ENCODE data around the gene APC2. TPM values are rescaled to one million over a fixed set of nuclear protein-coding genes. Genes with fewer than 3 reads are reported as not detected.

APC2 gene
- total and polyA plus RNA-seq, 4 donors: under 0.01 to 0.06 (median 0.03) TPM

DNA sequence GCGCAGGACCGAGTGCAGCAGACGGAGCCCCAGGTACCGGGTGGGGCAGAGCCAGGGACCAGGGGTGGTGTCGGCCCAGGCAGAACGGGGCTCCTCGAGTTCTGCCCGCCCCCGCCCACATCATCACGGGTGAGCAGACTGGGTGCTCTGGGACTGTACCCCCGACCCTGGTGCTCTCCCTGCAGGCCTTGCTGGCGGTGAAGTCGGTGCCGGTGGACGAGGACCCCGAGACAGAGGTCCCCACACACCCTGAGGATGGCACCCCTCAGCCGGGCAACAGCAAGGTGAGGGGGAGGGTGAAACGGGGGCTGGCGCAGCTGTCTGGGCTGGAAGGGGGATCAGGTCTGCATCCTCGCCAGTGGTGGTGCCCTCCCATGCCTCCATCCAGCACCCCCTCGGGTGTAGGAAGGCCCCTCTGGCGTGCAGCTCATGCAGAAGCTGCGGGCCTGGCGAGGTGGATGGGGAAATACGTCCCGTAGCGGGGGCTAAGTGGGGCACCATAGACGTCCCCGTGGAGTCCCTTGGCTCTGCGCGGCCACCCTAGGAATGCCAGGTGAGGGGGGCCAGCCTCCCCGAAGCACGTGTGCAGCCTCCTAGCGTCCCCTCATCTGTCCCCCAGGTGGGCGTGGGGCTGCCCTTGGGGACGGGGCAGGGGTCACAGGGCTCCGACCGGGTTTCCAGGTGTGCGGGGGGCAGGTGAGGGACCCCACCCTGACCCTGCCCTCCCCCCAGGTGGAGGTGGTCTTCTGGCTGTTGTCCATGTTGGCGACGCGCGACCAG lies 6.4 kb downstream of the APC2 start:
- TF ChIP-seq EGR1 (IDR thresholded peaks at IDR 0.05; ENCODE audit: low read depth in 2 of 2): no peak
- no peaks in the 10 kb centered on the region for H3K9me3 ChIP-seq (ENCODE audit: control insufficient read depth in 4 of 4, low read length in 3 of 4)
- no peak for DNase-seq (ENCODE audit: low spot score)
- H3K9ac ChIP-seq (ENCODE audit: low read depth in 1 of 2, low read length in 2 of 2): no peak overlapping the region
- H3K36me3 ChIP-seq (ENCODE audit: control insufficient read depth in 4 of 4, insufficient read depth in 3 of 4, low read depth in 1 of 4, low read length in 3 of 4): peaks cover 0 to 1% (median 0%) of the 10 kb centered on the region in 4 donors
- H3K27ac ChIP-seq (ENCODE audit: low read depth in 1 of 2, low read length in 2 of 2): no peak overlapping the region
- peaks cover 3 to 21% (median 9%) of the 10 kb centered on the region in 4 donors for H3K27me3 ChIP-seq (ENCODE audit: control insufficient read depth in 4 of 4, insufficient read depth in 4 of 4, low read length in 3 of 4)
- WGBS: 31% methylated on average over 43 of the region's 43 CpGs
- no peak overlapping the region for H3K4me3 ChIP-seq (ENCODE audit: low read depth in 1 of 3, low read length in 3 of 3)
- H3K4me1 ChIP-seq (ENCODE audit: control insufficient read depth in 4 of 4, insufficient read depth in 4 of 4, low read length in 3 of 4): peaks cover 0 to 23% (median 2%) of the 10 kb centered on the region in 4 donors

DNA sequence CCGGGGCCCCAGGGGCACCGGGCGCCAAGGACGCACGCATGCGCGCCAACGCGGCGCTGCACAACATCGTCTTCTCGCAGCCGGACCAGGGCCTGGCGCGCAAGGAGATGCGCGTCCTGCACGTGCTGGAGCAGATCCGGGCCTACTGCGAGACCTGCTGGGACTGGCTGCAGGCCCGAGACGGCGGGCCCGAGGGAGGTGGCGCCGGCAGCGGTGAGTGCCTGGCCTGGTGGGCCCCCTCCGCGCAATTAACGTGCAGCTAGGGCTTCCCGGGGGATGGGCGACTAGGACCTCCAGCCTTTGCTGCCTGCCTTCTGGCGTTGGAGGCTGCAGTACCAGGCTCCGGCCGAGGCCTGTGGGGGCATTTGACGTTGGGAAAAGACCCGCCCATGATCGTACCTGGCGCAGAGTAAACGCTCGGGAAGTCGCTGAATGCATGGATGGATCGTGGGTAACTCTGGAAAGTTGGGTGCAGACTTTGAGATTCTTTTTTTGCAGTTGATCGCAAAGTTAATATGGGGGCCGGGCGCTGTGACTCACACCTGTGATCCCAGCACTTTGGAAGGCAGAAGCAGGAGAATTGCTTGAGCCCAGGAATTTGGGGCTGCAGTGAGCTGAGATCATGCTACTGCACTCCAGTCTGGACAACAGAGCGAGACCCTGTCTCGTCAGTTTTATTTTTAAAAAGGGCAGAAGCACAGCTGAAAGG lies 7.3 kb downstream of the APC2 start:
- H3K9me3 ChIP-seq (ENCODE audit: control insufficient read depth in 4 of 4, low read length in 3 of 4): no peaks in the 10 kb centered on the region
- H3K36me3 ChIP-seq (ENCODE audit: control insufficient read depth in 4 of 4, insufficient read depth in 3 of 4, low read depth in 1 of 4, low read length in 3 of 4): peaks cover 0 to 1% (median 0%) of the 10 kb centered on the region in 4 donors
- no peak overlapping the region for H3K4me3 ChIP-seq (ENCODE audit: low read depth in 1 of 3, low read length in 3 of 3)
- 12% methylated on average over 48 of the region's 48 CpGs for WGBS
- no peak overlapping the region for H3K9ac ChIP-seq (ENCODE audit: low read depth in 1 of 2, low read length in 2 of 2)
- TF ChIP-seq FOXA1 (IDR thresholded peaks at IDR 0.05) (no peak), HNF4G (IDR thresholded peaks at IDR 0.05) (no peak), HNF4A (conservative IDR thresholded peaks at IDR 0.05) (no peak), SP1 (IDR thresholded peaks at IDR 0.05) (no peak)
- H3K27me3 ChIP-seq (ENCODE audit: control insufficient read depth in 4 of 4, insufficient read depth in 4 of 4, low read length in 3 of 4): peaks cover under 1 to 21% (median 8%) of the 10 kb centered on the region in 4 donors
- no peak for DNase-seq (ENCODE audit: low spot score)
- peaks cover 0 to 23% (median 2%) of the 10 kb centered on the region in 4 donors for H3K4me1 ChIP-seq (ENCODE audit: control insufficient read depth in 4 of 4, insufficient read depth in 4 of 4, low read length in 3 of 4)
- H3K27ac ChIP-seq (ENCODE audit: low read depth in 1 of 2, low read length in 2 of 2): no peak overlapping the region

GRCh38 chr19:1457892-1458291 lies 8.0 kb downstream of the APC2 start:
- peaks cover 0 to 16% (median 4%) of the 10 kb centered on the region in 4 donors for H3K27me3 ChIP-seq (ENCODE audit: control insufficient read depth in 4 of 4, insufficient read depth in 4 of 4, low read length in 3 of 4)
- WGBS: 82% methylated on average over 16 of the region's 16 CpGs
- no peak overlapping the region for H3K9ac ChIP-seq (ENCODE audit: low read depth in 1 of 2, low read length in 2 of 2)
- peaks cover 0 to 19% (median 2%) of the 10 kb centered on the region in 4 donors for H3K4me1 ChIP-seq (ENCODE audit: control insufficient read depth in 4 of 4, insufficient read depth in 4 of 4, low read length in 3 of 4)
- H3K36me3 ChIP-seq (ENCODE audit: control insufficient read depth in 4 of 4, insufficient read depth in 3 of 4, low read depth in 1 of 4, low read length in 3 of 4): peaks cover 0 to 1% (median 0%) of the 10 kb centered on the region in 4 donors
- no peak overlapping the region for H3K27ac ChIP-seq (ENCODE audit: low read depth in 1 of 2, low read length in 2 of 2)
- no peaks in the 10 kb centered on the region for H3K9me3 ChIP-seq (ENCODE audit: control insufficient read depth in 4 of 4, low read length in 3 of 4)
- H3K4me3 ChIP-seq (ENCODE audit: low read depth in 1 of 3, low read length in 3 of 3): no peak overlapping the region
- TF ChIP-seq, protein P1, sequence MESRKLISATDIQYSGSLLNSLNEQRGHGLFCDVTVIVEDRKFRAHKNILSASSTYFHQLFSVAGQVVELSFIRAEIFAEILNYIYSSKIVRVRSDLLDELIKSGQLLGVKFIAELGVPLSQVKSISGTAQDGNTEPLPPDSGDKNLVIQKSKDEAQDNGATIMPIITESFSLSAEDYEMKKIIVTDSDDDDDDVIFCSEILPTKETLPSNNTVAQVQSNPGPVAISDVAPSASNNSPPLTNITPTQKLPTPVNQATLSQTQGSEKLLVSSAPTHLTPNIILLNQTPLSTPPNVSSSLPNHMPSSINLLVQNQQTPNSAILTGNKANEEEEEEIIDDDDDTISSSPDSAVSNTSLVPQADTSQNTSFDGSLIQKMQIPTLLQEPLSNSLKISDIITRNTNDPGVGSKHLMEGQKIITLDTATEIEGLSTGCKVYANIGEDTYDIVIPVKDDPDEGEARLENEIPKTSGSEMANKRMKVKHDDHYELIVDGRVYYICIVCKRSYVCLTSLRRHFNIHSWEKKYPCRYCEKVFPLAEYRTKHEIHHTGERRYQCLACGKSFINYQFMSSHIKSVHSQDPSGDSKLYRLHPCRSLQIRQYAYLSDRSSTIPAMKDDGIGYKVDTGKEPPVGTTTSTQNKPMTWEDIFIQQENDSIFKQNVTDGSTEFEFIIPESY (IDR thresholded peaks at IDR 0.05): no peak
- TF ChIP-seq YY1 (IDR thresholded peaks at IDR 0.05) (no peak), SP1 (IDR thresholded peaks at IDR 0.05) (no peak), MAX (IDR thresholded peaks at IDR 0.05) (no peak), FOXA2 (IDR thresholded peaks at IDR 0.05) (no peak), ATF3 (IDR thresholded peaks at IDR 0.05) (no peak), FOXA1 (IDR thresholded peaks at IDR 0.05) (no peak), TAF1 (conservative IDR thresholded peaks at IDR 0.05) (no peak), JUND (IDR thresholded peaks at IDR 0.05) (no peak), RXRA (IDR thresholded peaks at IDR 0.05) (no peak), EGR1 (IDR thresholded peaks at IDR 0.05; ENCODE audit: low read depth in 2 of 2) (no peak), HNF4A (conservative IDR thresholded peaks at IDR 0.05) (no peak), GABPA (IDR thresholded peaks at IDR 0.05 in 1 of 2, conservative IDR thresholded peaks at IDR 0.05 in 1 of 2) (no peak), HNF4G (IDR thresholded peaks at IDR 0.05) (no peak), RAD21 (IDR thresholded peaks at IDR 0.05) (no peak), NR2F2 (IDR thresholded peaks at IDR 0.05) (no peak)
- TF ChIP-seq, protein P2, sequence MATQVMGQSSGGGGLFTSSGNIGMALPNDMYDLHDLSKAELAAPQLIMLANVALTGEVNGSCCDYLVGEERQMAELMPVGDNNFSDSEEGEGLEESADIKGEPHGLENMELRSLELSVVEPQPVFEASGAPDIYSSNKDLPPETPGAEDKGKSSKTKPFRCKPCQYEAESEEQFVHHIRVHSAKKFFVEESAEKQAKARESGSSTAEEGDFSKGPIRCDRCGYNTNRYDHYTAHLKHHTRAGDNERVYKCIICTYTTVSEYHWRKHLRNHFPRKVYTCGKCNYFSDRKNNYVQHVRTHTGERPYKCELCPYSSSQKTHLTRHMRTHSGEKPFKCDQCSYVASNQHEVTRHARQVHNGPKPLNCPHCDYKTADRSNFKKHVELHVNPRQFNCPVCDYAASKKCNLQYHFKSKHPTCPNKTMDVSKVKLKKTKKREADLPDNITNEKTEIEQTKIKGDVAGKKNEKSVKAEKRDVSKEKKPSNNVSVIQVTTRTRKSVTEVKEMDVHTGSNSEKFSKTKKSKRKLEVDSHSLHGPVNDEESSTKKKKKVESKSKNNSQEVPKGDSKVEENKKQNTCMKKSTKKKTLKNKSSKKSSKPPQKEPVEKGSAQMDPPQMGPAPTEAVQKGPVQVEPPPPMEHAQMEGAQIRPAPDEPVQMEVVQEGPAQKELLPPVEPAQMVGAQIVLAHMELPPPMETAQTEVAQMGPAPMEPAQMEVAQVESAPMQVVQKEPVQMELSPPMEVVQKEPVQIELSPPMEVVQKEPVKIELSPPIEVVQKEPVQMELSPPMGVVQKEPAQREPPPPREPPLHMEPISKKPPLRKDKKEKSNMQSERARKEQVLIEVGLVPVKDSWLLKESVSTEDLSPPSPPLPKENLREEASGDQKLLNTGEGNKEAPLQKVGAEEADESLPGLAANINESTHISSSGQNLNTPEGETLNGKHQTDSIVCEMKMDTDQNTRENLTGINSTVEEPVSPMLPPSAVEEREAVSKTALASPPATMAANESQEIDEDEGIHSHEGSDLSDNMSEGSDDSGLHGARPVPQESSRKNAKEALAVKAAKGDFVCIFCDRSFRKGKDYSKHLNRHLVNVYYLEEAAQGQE (IDR thresholded peaks at IDR 0.05): no peak
- TF ChIP-seq, protein P3, sequence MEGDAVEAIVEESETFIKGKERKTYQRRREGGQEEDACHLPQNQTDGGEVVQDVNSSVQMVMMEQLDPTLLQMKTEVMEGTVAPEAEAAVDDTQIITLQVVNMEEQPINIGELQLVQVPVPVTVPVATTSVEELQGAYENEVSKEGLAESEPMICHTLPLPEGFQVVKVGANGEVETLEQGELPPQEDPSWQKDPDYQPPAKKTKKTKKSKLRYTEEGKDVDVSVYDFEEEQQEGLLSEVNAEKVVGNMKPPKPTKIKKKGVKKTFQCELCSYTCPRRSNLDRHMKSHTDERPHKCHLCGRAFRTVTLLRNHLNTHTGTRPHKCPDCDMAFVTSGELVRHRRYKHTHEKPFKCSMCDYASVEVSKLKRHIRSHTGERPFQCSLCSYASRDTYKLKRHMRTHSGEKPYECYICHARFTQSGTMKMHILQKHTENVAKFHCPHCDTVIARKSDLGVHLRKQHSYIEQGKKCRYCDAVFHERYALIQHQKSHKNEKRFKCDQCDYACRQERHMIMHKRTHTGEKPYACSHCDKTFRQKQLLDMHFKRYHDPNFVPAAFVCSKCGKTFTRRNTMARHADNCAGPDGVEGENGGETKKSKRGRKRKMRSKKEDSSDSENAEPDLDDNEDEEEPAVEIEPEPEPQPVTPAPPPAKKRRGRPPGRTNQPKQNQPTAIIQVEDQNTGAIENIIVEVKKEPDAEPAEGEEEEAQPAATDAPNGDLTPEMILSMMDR (IDR thresholded peaks at IDR 0.05; ENCODE audit: low read depth, low read length, missing input control): no peak
- DNase-seq (ENCODE audit: low spot score): no peak
